DOHH2 (cell line): Measurements from ENCODE around the gene PEAR1.

ENCODE experiments used
- EZH2phosphoT487 ChIP-seq: fragments of 200-600 bp; sonication (generic); IDR thresholded peaks from 2 replicates; pipeline ENCODE4 v1.6.1; 2017; ENCODE audit warnings: borderline replicate concordance, mild to moderate bottlenecking, antibody characterized with exemption, low read length, moderate library complexity, mixed read lengths
- TF ChIP-seq, protein P1 (sequence below): fragments of 200-600 bp; sonication (generic); IDR thresholded peaks from one replicate; pipeline ENCODE4 v1.5.1; 2014; ENCODE audit warnings: antibody characterized with exemption, mild to moderate bottlenecking, low read depth, low read length; ENCODE audit not compliant: poor library complexity, severe bottlenecking

DNA sequence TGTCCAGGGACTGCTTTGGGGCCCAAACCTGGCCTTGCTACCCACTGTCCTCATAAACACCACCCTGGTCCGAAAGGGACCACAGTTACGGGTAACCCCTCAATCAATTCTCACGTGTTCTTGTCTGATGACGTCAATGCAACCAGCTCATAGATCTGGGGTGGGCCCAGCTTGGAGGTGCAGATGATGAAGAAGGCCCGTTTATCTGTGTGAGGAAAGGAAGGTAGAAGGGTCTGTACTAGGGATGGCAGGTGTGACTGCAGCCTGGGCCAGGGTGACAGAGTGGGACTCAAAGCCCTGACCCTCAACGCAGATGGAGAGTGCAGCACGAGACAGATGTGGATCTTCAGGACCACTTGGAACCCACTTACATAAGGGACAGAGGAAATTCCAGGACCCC, 49.1 kb downstream of the PEAR1 start:
- TF ChIP-seq, protein P1, sequence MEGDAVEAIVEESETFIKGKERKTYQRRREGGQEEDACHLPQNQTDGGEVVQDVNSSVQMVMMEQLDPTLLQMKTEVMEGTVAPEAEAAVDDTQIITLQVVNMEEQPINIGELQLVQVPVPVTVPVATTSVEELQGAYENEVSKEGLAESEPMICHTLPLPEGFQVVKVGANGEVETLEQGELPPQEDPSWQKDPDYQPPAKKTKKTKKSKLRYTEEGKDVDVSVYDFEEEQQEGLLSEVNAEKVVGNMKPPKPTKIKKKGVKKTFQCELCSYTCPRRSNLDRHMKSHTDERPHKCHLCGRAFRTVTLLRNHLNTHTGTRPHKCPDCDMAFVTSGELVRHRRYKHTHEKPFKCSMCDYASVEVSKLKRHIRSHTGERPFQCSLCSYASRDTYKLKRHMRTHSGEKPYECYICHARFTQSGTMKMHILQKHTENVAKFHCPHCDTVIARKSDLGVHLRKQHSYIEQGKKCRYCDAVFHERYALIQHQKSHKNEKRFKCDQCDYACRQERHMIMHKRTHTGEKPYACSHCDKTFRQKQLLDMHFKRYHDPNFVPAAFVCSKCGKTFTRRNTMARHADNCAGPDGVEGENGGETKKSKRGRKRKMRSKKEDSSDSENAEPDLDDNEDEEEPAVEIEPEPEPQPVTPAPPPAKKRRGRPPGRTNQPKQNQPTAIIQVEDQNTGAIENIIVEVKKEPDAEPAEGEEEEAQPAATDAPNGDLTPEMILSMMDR, result no peak
- no peak for TF ChIP-seq EZH2phosphoT487
